ENCODE results near the gene RASSF9.

DNA sequence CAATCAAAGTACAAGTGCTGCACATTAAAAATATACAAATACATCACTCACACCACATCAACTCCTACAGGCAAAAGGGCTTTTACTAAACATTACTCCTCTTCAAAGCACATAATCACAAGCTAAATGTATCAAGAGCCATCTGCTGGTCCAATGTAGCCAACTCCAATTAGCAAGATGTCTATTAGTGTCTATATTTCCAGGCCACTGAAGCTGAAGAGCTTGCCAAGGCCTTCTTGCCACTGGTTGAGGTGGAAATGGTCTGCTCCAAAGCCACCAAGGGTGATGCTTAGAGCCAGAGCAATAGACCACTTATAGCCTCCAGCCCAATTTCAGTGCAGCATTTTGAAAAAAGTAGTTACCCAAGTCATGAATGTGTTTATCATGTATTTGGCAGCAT, 54.4 kb downstream of the RASSF9 start:
- TF ChIP-seq CTCF (IDR thresholded peaks at IDR 0.05) (no peak), POLR2A (IDR thresholded peaks at IDR 0.05) (no peak)
